ENCODE results near the gene OPHN1.

- TF ChIP-seq, protein P1, sequence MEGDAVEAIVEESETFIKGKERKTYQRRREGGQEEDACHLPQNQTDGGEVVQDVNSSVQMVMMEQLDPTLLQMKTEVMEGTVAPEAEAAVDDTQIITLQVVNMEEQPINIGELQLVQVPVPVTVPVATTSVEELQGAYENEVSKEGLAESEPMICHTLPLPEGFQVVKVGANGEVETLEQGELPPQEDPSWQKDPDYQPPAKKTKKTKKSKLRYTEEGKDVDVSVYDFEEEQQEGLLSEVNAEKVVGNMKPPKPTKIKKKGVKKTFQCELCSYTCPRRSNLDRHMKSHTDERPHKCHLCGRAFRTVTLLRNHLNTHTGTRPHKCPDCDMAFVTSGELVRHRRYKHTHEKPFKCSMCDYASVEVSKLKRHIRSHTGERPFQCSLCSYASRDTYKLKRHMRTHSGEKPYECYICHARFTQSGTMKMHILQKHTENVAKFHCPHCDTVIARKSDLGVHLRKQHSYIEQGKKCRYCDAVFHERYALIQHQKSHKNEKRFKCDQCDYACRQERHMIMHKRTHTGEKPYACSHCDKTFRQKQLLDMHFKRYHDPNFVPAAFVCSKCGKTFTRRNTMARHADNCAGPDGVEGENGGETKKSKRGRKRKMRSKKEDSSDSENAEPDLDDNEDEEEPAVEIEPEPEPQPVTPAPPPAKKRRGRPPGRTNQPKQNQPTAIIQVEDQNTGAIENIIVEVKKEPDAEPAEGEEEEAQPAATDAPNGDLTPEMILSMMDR (IDR thresholded peaks at IDR 0.05), result no peak
- TF ChIP-seq, protein P2, sequence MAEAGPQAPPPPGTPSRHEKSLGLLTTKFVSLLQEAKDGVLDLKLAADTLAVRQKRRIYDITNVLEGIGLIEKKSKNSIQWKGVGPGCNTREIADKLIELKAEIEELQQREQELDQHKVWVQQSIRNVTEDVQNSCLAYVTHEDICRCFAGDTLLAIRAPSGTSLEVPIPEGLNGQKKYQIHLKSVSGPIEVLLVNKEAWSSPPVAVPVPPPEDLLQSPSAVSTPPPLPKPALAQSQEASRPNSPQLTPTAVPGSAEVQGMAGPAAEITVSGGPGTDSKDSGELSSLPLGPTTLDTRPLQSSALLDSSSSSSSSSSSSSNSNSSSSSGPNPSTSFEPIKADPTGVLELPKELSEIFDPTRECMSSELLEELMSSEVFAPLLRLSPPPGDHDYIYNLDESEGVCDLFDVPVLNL (CRISPR knock-in tag; IDR thresholded peaks at IDR 0.05; ENCODE audit: borderline replicate concordance, low read depth), result no peak
- TF ChIP-seq CREB1 (CRISPR knock-in tag; IDR thresholded peaks at IDR 0.05) (no peak), E2F1 (CRISPR knock-in tag; IDR thresholded peaks at IDR 0.05) (no peak), NFE2L1 (CRISPR knock-in tag; IDR thresholded peaks at IDR 0.05) (no peak)
Measured at GRCh38 chrX:68369559-68369958, 63.7 kb downstream of the OPHN1 start.
